ENCODE results near the gene C1QTNF7. TPM values are rescaled to one million over a fixed set of nuclear protein-coding genes. Genes with fewer than 3 reads are reported as not detected.
A peak's percentile ranks its signal among the peaks of the same experiment; 100 is the strongest.

Gene C1QTNF7
- total RNA-seq, 1 donor from 2014 or later, result 0.45 TPM

DNA sequence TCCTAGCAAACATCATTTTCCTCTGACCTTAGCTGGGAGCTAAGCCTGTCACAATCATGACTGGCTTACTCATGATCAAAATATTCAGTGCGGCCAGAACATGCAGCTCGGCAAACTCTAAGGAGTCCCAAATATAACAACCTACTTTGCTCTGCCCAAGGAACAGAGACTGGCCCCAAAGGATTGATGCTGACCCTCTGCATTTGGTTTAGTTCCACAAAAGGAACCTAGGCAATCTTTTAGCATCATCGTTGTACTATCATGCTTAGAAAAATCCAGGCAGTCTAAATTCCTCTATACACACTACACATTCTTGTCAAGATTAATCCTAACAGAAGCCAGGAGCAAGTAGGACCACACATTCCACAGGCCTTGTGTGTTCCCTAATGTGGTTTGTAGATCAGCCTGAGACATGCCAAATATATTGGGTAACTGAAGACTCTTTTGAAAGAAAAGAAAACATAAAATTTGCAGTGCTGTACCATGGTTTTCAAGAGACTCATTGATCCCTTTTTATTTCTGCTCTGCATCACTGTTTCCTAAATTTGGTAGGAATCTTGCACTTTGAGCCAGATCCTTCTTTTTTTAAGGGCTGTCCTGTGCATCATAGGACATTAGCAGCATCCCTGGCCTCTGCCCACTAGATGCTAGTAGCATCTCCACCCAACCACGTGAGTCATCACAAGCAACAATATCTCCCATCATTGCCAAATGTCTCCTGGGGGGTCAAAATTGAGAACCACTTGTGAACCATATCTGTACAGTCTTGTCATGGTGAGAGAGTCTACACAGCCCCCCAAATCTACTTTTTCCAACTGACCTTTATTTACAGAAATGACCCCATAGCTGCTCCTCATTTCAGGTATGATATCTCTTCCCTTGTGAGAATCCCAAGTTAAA lies 24.3 kb downstream of the C1QTNF7 start:
- ATAC-seq, result no peak
- DNase-seq (ENCODE audit: low spot score), result no peak

DNA sequence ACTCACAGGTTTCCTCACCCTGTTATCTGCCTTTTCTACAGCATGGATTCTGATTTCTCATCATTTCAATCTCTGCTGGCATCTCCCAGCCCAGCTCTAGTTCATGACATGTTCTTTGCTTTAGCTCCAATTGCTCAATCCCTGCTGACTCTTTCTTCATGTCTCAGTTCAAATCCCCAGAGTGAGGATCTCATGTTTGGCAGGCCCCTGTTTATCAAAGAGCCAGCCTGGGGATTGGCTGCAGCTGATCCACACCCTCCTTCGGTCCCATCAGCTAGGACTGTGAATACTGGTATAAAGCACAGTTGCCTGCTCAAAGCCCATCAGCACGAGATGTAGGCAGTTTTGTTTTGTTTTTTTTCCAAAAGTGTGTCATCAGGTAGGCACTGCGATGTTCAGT lies 27.5 kb downstream of the C1QTNF7 start:
- peak; percentile 95 for ATAC-seq
- peak; percentile 78 for DNase-seq (ENCODE audit: low spot score)

DNA sequence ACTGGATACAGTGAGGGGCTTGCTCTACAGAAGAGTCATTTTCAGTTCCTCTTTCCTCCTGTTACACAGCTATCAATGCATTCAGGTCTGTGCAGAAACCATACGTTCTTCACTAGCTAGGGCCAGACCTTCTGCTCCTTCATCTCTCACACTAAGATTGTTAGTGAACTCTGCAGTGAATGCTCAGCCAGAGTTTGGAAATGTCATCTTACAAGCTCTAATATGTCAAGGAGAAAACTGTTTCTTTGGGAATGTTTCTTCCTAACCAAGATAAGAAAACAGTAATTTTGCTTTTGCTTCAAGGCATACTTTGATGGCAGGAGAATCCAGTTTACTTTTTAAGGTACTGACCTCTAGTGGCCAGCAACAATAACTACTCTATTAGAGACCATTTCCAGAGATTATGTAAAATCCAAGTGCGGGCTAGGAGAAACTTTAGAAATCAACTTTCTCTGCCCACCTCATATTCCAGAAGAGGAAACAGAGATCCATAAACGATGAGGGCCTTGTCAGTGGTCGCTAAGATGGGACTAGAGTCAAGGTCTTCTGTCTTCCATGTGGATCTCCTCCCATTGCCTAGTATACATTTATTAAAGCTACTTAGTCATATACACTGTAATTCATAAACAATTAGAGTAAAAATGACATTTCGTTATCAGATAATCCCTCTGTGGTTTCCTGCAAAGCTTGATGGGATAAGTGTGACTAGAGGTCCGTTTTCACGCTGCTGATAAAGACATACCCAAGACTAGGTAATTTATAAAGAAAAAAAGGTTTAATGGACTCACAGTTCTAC lies 29.8 kb downstream of the C1QTNF7 start:
- peak; percentile 80 for ATAC-seq
- DNase-seq (ENCODE audit: low spot score), result no peak

DNA sequence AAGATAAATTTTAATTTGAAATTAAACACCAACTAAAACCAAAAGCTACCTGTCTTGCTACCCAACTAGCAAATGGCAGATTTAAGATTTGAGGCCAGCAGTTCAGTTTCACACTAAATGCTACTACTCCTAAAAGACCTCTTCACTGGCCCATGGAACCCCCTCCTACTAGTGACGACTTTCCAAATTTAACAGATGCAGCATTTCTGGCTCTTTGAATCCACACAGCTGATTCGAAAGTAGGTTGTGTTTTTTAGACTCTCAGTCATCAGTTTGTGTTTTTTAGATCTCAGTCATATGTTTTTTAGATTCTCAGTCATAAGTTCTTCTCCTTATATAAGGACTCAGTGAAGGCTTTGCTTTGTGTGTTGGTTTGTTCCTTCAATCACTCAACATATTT lies 30.8 kb downstream of the C1QTNF7 start:
- DNase-seq (ENCODE audit: low spot score), result no peak
- ATAC-seq, result no peak

DNA sequence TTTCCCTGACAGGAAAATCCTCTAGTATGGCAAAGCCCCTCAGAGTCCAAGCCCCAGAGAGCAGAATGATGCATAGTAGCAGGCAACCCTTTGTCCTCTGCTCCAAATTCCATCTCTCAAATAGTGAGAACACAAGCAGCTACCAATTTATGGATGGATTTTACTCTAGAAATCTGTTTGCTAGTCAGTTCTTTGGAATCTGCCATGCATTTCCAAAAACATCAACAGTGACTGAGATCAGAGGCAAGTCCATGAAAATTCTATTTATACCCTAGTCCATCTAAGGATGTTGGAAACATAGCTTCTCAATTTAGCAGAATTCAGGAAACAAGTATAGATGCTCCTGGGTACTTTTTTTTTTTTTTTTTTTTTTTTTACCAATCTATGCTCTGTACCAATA lies 31.9 kb downstream of the C1QTNF7 start:
- no peak for ATAC-seq
- no peak for DNase-seq (ENCODE audit: low spot score)

DNA sequence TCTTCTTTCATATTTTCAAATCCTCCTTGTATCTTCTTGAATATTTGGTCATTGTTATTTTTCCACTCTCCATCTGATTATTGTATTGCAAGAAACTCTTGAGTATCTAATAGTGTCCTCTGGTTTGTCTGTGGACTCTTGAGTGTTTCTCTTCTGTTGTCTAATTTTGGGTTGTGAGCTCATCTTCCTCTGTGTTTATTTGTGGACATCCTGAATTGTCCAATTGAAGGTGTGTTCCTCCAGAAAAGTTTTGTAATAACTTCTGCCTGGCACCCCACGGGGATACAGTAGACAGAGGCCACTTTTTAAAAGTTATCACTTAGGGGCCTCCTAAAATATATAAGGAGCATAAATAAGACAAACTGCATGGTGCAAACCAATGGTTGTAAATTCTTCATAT lies 38.8 kb downstream of the C1QTNF7 start:
- DNase-seq (ENCODE audit: low spot score) (no peak), ATAC-seq (no peak)

DNA sequence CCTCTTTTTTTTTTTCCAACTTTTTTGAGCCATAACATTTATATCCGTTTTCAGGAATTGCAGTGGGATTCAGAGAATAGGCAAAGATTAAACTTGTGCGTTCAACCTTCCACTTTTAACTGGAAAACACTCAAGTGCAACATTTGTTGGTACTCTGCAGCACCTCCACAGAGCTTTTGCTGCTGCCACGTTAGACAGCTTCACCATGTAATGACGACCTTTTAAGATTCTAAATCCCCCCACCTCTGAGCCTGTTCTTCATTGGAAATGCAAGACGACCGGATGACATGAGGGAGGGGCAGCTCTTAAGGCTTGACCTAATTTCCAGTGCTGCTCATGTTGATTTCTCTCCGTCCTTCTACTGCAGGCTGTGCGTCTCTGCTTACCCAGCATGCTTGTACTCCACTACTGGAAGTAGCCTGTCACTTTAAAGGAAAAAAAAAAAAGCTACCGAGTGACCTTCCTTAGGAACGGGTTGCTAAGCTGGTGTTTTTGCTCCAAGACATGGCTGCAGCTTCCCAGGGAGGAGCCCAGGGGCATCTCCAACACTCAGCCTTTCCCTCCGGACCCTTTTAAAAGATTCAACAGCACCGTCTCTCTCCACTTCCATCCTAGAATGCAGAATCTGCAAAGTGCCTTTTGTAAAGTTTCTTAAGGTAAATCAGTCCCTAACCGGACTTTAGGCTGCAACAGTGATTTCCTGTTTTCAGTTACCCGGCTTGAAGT lies 41.7 kb downstream of the C1QTNF7 start, which contains the start of gene CC2D2A:
TSS of gene CC2D2A (plus strand) at position 481 of the 726 bp plus-strand sequence. CDS start 6,051 bp downstream, outside the sequence.
- ATAC-seq (peak; percentile 76), DNase-seq (ENCODE audit: low spot score) (no peak)

DNA sequence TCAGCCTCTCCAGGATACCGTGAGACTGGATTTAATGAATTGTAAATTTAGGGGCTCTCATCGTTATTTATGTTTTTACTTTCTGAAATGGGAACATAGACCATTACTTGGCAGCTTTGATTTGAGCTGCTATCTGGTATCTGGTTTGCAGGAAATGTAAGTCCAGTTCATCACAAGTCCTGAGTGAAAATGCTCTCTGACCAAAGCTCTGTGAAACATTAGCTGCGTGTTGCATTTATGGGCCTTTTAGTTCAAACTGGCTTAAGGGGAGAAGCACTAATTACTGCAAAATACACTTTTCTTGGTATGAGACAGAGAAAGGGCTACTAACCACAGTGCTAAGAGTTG lies 42.3 kb downstream of the C1QTNF7 start:
- DNase-seq (ENCODE audit: low spot score) (no peak), ATAC-seq (peak; percentile 33)

DNA sequence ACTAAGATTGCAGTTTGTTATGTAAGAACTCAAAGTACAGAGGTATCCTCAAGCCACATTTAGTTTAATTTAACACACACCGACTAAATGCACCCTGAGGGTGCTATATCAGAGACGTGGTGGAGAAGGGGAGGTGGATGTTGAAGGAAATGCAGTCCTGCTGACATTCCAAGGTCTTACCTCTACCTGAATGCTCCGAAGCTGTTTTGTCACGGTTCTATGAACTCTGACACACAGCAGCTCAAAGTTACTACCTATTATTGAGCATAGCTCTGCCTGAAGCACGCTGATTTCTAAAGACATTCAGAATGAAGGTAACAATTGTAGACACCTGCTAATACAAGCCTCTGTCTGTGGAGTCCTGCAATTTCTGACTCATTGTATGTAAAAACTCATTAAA lies 48.6 kb downstream of the C1QTNF7 start:
- no peak for ATAC-seq
- no peak for DNase-seq (ENCODE audit: low spot score)

DNA sequence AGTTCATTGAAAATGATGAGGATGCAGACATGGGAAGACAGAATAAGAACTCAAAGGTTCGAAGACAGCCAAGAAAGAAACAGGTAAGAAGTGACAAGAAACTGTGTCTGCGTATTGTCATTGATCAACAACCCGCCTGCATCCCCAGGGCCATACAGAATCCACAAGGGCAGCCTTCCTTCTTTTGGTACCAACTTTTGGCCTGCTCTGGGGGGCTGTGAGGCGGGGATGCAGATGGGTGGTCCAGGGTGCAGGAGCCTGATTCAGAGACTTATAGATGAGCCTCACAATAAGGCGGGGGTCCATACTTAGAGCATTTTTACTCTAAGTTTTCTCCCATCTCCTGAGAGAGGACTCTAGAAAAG lies 50.9 kb downstream of the C1QTNF7 start:
- DNase-seq (ENCODE audit: low spot score) (no peak), ATAC-seq (no peak)

DNA sequence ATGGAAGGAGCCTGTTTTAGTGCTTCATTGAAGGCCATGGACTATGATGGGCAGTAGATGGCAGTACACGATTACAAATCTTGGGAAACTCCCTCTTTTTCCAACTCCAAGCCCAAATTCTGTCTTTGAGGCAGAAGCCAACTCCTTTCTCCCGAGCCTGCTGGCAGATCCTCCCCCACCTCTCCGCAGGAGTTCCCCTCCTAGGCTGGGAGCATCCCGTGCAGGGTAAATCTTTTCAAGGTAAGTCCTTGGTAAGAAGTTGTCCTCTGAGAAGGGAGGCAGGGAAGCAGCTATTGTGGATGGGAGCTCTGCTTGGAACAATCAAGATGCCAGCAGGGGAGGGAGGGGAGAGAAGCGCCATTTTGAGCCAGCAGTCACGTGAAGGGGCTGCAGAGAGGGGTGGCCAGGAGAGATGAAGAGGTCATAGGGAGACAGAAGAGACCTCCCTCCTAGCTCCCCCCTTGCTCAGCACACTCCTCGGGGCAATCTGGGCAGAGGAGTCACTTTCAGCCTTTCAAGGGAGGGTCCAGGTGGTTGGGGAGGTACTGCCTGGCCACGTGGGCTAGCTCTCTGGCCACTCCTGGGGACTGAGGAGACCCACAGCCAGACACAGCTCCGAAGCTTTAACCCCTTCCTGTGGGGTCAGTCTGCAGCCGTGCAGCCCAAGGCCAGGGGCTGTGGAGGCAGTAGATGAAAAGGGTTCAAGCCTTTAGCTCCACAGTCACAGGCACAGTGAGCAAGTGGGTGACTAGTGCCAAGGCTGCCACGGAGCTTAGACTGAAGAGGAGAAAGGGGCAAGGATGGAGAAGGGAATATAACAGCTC lies 51.5 kb downstream of the C1QTNF7 start:
- DNase-seq (ENCODE audit: low spot score) (peak; percentile 64), ATAC-seq (peak; percentile 94)

DNA sequence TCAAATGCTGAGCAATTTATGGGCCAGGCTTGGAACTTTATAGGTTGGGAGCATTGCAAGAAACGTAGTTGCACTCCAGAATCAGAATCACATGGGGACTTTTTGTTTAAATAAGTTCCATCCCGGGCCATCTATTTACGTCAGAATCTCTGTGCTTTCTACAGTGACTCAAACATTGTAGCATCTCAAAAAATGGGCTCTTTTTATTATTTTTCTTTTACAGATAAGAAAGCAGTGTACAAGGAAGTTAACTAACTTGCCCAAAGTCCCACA lies 52.0 kb downstream of the C1QTNF7 start:
- ATAC-seq (no peak), DNase-seq (ENCODE audit: low spot score) (no peak)

DNA sequence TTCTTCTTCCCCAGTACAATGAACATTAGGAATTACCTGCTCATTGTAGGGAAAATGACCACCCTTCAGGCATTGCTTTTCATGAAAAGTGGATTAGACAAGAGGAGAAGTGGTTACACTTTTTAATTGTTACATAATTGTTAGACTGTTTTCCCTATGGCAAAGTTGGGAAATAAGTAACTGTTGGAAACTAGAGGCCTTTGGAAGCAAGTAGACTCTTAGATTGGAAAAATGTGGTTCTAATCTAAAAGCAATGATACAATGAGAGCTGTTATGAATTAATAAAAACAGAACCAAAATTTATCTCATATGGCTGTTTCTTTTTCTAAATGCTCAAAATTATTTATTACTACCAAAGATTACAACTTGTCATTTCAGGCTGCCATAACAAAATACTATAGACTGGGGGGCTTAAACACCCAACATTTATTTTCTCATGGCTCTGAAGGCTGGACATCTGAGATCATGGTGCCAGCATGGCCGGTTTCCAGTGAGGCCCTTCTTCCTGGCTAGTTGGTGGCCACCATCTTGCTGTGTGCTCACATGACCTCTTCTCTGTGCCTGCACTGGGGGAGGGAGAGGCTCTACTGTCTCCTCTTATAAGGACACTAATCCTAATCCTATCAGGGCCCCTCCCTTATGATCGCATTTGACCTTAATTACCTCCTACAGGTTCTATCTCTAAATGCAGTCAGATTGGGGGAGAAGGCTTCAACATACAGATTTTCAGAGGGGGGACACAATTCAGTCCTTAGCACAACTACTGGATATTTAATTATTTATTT lies 54.3 kb downstream of the C1QTNF7 start:
- DNase-seq (ENCODE audit: low spot score), result no peak
- ATAC-seq, result no peak

DNA sequence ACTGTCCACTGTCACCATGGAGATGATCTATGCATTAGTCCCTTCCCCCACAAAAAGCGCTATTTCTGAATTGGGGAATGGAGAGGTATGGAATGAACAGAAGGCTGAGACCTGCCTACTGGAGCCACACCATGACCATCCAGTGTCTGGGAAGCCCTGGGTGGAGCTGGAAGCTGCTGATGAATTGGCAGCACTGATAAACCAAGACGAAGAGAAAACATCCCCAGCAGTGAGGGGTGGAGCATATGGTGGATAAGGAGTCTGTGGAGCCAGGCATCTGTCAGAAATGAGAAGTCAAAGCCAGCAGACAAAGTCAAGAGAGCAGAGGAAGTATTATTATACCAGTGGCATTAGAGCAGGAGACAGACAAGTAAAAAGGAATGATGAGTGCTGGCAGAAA lies 55.0 kb downstream of the C1QTNF7 start:
- ATAC-seq, result no peak
- no peak for DNase-seq (ENCODE audit: low spot score)

DNA sequence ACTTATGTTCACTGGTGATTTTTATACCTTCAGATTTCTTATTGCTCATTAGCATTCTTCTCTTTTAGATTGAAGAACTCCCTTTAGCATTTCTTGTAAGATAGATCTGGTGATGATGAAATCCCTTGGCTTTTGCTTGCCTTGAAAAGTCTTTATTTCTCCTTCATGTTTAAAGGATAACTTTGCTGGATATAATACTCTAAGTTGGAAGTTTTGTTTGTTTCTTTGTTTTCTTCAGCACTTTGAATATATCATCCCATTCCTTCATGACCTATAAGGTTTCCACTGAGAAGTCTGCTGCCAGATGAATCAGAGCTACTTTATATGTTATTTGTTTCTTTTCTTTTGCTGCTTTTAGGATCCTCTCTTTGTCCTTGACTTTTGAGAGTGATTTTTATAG lies 60.3 kb downstream of the C1QTNF7 start:
- ATAC-seq (no peak), DNase-seq (ENCODE audit: low spot score) (no peak)

DNA sequence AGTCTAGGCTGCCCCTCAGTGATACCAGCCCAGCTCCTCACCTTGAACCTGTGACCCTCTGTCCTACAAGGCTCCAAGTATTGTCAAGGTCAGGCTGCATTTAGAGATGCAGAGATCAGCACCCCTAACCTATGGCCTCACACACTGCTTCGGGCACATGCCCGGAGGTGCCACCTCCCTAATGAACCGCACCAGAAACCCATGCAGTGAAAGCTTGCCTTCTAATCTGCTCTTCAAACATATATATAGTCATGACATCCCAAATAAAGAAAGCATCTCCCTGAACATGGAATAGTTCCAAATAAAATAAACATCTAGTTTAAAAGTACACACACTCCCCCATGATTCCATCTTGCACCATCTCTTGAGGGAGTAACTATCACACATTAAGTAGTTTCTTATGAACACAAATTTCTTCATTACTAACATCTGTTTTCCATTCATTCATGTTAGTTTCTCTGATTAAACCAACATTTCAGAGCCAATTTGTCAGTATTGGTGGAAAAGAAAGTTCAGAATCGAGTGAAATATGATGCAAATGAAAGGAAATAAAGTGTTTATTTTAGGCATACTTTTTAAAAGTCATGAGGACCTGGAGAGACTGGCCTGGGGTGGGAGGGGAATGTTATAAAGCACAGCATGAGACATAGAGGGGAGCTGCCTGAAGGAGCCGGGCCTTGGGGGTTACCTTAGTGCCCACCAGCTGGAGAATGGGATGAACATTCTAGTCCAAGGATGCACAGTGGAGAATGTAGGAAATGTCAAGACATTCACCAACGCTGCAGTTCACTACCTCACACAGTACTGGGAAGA lies 61.0 kb downstream of the C1QTNF7 start:
- DNase-seq (ENCODE audit: low spot score), result no peak
- no peak for ATAC-seq

DNA sequence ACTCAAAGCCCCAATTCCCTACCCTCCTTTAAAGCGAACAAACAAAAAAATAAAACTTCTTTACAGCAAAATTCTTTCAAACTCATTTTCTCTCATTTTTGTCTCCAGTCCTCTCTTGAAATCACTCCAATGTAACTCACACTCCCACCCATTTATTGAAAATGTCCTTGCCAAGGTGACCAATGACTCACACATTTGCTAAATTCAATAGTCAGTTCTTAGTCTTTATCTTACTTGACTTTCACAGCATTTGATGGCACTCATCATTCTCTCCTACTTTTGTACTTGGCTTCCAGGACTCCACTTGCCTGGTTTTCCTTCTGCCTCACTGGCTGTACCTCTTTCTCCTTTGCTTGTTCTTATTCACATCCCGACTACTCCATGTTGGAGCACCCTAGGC lies 61.7 kb downstream of the C1QTNF7 start:
- ATAC-seq, result no peak
- DNase-seq (ENCODE audit: low spot score), result no peak

DNA sequence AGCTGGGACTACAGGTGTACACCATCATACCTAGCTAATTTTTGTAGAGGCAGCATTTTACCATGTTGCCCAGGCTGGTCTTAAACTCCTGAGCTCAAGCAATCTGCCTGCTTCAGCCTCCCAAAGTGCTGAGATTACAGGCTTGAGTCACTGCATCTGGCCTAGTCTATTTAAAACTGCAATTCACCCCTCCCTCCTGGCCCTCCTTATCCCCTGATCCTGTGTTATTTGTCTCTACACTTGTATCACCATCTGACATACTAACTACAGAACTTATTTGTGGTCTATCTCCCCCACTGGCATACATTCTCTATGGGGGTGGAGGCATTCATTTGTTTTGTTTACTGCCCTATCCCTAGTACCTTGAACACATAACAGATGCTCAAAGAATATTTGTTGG lies 65.6 kb downstream of the C1QTNF7 start:
- DNase-seq (ENCODE audit: low spot score), result no peak
- no peak for ATAC-seq

DNA sequence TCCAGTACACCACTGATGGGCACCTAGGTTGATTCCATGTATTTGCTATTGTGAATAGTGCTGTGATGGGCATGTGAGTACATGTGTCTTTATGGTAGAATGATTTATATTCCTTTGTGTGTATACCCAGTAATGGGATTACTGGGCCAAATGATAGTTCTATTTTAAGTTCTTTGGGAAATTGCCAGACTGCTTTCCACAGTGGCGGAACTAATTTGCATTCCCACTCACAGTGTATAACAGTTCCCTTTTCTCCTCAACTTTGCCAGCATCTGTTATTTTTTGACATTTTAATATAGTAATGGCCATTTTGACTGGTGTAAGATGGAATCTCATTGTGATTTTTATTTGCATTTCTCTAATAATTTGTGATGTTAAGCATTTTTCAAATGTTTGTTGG lies 67.8 kb downstream of the C1QTNF7 start:
- ATAC-seq, result no peak
- DNase-seq (ENCODE audit: low spot score), result no peak
